Measurements from ENCODE around the gene SMOC1.
A peak's percentile ranks its signal among the peaks of the same experiment; 100 is the strongest.

The SMOC1 gene

DNA sequence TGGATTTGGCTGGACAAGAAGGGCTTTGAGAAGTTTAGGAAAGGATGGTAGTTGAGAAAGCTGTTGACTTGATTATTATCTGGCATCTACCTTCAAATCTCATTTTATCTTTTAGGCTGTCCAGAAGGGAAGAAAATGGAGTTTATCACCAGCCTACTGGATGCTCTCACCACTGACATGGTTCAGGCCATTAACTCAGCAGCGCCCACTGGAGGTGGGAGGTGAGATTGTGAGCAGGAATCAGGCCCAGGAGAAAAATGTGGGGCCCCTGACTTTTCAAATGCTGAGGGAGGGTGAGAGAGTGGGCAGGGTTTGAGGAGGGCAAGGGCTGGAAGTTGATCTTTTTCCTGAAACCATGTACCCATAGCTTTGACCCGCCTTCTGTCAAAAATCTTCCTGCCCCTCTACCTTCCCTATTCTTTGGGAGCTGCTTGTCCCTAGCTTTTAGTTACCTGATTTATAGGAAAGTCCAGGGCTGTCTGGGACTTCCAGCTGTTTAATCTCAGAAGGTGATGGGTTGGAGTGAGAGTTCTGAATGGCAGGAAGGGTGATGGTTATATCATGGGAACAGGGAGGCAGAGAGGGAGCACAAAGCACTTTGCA is 134.2 kb downstream of the SMOC1 start:
- no peak for DNase-seq

- DNase-seq: no peak
Measured at GRCh38 chr14:70014406-70015095, 135.3 kb downstream of the SMOC1 start.

DNA sequence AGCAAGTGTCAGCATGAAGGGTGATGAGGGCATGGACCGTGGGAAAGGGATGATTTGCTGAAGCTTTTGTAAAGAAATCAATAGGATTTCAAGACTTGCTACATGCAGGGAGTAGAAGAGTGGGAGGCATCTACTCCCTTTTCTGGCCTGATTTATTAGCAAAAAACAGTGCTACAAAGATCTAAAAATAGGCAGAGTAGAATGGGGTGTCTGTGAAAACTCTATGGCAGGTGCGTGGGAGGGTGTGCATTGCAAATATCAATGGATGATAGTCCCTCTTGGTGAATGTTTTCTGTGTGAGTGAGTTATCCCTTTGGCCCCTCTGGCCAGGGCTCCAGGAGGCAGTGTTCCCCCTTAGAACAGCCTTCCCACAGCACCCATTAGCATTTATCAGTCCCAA is 139.0 kb downstream of the SMOC1 start:
- DNase-seq: no peak

DNA sequence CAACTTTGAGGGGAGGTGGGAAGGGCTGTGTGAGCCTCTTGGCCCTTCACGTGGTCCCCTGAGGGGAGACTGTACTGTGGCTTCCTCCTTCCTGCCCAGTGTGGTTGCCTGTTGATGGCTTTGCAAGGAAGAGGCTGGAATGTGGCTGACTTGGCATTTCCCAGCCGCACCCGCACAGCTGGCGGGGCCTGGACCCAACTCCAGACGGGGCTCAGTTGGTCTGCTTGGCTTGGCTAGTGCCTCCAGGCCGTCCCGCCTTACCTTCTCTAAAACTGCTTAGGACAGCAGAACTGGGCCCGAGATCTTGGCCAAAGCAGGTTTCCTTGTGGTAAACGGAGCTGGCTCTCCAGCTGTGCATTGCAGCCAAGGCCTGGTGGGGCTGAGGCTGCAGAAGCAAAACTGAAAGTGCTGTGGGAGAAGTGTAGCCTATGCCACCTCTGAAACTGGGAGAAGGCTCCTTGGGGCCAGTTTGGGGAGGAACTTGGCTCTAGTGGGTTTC is 139.5 kb downstream of the SMOC1 start:
- DNase-seq: no peak

GRCh38 chr14:70019695-70020094 is 140.5 kb downstream of the SMOC1 start:
- DNase-seq: no peak

DNA sequence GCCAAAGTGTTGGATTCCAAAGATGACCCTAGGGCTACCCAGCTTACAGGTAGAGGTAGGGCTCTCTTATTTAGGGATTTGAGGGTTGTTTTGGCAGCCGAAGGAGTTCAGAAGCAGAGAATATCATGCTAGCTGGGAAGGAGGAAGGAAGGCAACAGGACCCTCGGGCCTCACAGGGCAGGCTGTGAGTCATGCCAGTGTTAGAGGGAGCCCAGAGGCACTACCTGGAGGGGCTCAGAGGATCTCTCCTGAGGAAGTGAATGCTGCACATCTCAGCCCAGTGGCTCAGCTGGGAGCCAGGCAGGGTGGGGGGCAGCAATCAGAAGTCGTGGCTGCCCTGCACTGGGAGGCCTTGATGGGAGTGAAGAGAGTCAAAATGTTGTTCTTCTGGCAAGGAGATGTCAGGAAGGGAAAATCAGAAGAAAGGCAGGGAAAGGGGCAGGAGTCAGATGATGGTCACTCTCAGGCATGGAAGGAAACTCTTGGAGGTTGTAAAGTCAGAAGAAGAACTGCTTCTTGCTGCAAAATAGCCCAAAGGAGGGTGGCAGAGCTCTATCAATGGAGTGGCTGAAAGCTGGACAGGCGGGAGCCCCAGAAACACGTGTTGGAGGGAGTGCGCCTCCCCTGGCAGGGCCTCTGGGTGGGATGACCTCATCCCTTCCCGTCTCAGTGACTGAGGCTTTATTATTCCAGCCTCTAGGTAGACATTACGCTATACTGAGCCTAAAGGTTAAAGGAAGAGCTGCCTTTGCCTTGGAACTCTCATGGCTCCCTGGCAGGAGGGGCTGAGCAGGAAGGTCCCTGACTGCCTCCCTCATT is 141.3 kb downstream of the SMOC1 start:
- DNase-seq: no peak

DNA sequence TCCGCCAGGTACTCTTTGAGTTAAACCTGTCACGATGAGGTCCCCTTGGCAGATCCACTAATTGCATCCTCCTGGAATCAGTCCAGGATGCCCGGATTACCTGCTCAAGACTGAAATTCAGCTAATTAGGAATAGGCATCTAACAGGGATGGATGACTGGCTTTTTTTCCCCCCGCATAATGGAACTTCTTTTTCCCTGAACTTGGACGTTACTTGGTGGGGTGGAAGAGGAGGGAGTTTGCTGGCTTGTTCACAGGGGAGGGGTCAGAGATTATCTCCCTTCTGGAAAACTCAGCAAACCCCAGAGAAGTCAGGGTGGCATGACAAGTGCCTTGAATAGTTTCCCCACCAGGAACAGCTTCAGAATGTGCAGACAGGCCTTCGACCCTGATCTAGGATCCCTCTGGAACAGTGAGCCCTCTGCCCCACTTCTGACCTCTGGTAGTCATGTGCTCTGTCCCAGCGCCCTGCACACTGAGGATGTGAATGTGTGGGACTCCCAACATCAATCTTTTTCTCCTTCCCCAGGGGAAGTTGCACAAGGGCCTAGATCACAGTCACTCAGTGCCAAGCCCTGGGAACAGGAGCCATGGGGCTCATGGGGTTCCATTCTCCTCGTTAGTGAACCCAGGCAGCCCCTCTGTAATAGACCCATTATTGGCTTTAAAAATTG is 142.5 kb downstream of the SMOC1 start:
- DNase-seq: no peak

- no peak for DNase-seq
Measured at GRCh38 chr14:70022771-70023445, 143.7 kb downstream of the SMOC1 start.

DNA sequence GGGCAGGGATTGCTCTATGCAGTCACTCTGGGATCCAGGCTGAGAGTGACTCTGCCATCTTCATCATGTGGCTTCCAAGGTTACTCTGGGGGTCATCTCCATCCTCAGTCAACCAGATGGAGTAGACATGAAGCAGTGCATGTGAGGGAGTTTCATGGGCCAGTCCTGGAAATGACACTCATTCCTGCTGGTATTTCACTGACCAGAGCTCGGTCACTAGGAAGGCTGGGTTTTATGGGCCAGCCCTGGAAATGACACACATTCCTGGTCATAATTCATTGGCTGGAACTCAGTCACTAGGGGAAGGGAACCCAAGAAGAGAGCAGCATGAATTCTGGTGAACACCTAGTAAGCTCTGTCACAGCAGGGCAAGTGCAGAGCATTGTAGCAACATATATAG is 144.7 kb downstream of the SMOC1 start:
- DNase-seq: no peak

DNA sequence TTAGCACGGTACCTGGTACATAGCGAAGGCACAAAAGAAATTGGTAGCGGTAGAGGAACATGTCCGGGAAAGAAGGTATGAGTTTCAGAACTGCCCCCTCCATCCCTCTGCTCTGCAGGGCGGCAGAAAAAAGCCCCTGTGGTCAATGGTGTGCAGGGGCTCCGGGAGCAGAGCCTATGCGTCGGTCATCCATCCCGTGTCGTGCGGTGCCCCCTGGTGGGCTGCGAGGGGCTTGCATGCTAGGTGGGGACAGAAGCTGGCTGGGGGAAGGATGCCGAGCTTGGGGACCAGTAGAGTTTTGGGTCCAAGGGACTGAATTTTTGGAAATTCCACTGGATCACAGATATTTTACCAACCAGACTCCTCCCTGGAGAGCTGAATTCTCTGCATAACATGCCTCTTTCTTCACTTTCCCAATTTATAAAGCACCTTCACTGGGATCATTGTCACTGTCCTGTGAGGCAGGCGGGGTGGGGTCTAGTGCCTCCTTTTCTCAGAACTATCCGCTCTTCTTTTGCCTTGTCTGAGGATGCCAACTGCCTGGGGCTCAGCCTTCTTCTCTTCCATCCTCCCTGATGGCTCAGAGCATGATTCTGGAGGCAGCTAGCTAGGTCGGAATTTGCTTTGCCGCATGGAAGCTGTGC is 148.7 kb downstream of the SMOC1 start:
- DNase-seq: peak; percentile 35

GRCh38 chr14:70029296-70030132 is 150.3 kb downstream of the SMOC1 start:
- DNase-seq: no peak

- no peak for DNase-seq
Measured at GRCh38 chr14:70032016-70032415, 152.8 kb downstream of the SMOC1 start.

DNA sequence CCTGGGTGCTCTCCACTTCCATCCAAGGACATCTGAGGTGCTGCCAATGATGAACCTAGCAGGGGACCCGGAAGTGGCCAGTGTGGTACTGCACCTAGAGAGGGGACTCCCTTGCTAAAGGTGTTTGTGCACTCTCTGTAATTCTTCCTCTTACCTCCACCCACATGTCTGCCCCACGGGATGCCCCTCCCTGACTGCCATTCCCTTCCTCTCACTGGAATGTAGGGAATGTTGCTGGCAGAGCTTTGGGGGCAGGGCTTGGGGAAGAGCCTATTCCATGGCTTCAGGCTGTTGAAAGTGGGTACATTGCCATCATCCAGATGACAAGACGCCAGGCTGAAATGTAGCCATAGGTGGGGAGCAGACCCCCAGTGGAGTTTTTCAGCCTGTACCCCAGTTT is 153.2 kb downstream of the SMOC1 start:
- DNase-seq: no peak

DNA sequence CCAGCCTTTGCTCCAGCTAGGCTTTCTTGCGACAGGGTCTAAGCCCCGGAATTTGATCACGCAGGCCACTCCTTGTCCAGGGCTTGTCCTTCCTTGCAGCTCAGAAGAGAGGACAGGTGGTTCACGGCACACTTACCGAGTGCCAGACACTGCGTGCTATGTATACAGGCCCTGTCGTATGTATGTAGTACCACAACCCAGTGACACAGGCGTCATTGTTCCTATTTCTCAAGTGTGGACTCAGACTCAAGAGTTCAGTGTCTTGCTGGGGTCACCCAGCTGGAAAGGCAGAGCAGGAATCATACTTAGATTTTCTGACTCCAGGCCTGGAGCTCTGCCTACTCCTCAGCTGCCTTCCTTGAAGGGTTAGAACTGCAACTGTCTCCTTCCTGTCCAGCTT is 153.9 kb downstream of the SMOC1 start:
- DNase-seq: no peak

- DNase-seq: no peak
Measured at GRCh38 chr14:70033561-70033960, 154.3 kb downstream of the SMOC1 start.

GRCh38 chr14:70034257-70034656 is 155.0 kb downstream of the SMOC1 start:
- no peak for DNase-seq

DNA sequence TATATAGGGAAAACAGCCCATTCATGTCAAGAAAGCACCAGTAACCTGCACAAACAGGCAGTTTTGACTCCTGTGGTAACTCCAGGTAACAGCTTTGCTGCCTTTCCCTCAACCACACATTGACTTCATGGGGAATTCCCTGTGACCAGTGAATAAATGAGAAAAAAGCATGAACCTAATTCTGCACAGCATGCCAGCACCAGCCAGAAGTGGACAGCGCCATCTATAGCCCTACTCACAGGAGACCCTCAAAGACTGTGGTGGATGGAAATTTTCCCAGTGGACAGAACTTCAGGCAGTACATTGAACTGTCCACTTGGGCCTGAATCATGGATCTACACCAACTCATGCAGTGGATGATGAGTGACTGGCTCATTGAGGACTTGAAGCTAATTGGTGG is 157.4 kb downstream of the SMOC1 start:
- no peak for DNase-seq

- DNase-seq: no peak
Measured at GRCh38 chr14:70043001-70043400, 163.8 kb downstream of the SMOC1 start.

DNA sequence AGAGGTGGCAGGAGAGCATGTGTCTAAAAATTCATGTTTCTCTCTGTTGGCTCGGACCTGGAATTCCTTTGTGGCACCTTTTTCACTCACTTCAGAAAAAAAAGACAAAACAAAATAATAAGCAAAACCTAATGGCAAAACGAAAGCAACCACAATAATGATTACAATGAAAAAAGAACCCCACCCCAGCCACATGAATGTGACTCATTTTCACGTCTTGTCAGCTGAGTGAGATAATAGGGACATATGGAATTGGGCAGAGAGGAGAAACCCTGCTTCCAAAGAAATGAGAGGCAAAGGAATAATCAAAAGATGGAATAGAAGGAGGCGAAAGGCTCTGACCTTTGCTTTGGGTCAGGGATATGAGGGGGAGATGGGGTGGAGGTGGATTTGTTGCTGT is 166.1 kb downstream of the SMOC1 start:
- no peak for DNase-seq

DNA sequence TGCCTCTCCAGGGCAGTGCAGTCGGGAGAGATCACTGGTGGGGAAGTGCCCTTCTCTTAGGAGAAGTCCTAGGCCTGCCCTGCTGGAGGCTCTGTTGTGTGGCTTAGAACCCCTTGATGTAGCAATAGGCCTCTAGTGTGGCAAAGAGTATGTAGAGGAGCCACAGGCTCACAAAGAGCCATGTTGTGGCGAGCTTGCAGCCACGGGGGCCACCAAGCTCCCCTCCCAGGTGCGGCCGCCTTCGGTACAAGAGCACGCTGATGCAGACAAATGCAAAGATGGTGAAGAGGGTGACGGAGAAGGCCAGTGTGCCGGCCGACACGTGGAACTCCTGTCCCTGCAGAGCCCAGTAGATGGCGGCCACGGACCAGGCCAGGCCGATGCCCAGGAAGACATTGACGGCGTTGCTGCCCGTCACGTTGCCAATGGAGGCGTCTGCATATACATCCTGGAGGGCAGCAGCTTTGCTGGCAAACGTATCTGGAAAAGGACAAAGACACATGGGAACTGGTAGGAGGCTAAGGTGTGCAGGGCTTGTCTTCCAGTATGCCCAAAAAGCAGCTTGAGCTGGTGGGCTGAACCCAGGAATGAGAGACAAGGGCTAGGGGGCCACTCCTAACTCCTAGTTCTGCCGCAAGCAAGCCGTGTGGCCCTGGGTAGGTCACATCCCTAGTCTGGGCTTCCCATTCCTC is 166.8 kb downstream of the SMOC1 start:
- DNase-seq: no peak
